Kidney (tissue), 14 donors: ENCODE measurements around the gene TMEM183A. TPM values are rescaled to one million over a fixed set of nuclear protein-coding genes. Genes with fewer than 3 reads are reported as not detected.

Experiments used
- DNase-seq, 5 donors: peaks; one replicate each; pipeline ENCODE4 v3.0.0-alpha.2; 2013 to 2020
- FAIRE-seq: peaks from 2 replicates; lab custom pipeline; 2012; peaks lifted over from hg19 to GRCh38; lab: Jason Lieb, UNC
- H3K27ac ChIP-seq, 2 donors: one replicate each; pipeline ENCODE4 v1.7.0; 2013; ENCODE audit warnings: low read depth in 2 of 2, low read length in 2 of 2, inconsistent platforms in 1 of 2
- H3K27me3 ChIP-seq: one replicate; pipeline ENCODE4 v1.7.1; 2013; ENCODE audit warnings: low read length, inconsistent platforms; ENCODE audit not compliant: control insufficient read depth, insufficient read depth
- H3K36me3 ChIP-seq, 3 donors: one replicate each; pipeline versions ENCODE4 v1.7.0 to v1.7.1; 2013; ENCODE audit warnings: low read length in 3 of 3, control low read depth in 1 of 3, inconsistent platforms in 1 of 3; ENCODE audit not compliant: insufficient read depth in 3 of 3, control insufficient read depth in 2 of 3
- H3K4me1 ChIP-seq, 3 donors: one replicate each; pipeline versions ENCODE4 v1.7.0 to v1.7.1; 2013; ENCODE audit warnings: low read length in 3 of 3, inconsistent platforms in 1 of 3, low read depth in 1 of 3; ENCODE audit not compliant: control insufficient read depth in 2 of 3, insufficient read depth in 2 of 3
- H3K4me3 ChIP-seq, 3 donors: one replicate each; pipeline versions ENCODE4 v1.7.0 to v1.8.1; 2013; ENCODE audit warnings: low read length in 3 of 3, control low read depth in 1 of 3, inconsistent platforms in 1 of 3
- H3K9ac ChIP-seq, 3 donors: one replicate each; pipeline versions ENCODE4 v1.7.0 to v1.7.1; 2013; ENCODE audit warnings: low read length in 3 of 3, control low read depth in 1 of 3, inconsistent platforms in 1 of 3
- H3K9me3 ChIP-seq, 3 donors: one replicate each; pipeline versions ENCODE4 v1.7.0 to v1.7.1; 2013; ENCODE audit warnings: low read length in 3 of 3, control low read depth in 1 of 3, inconsistent platforms in 1 of 3; ENCODE audit not compliant: control insufficient read depth in 2 of 3, insufficient read depth in 1 of 3
- CTCF ChIP-seq: IDR thresholded peaks from 3 replicates; pipeline ENCODE4 v1.5.1; 2012; ENCODE audit warnings: mild to moderate bottlenecking, moderate library complexity, borderline replicate concordance; ENCODE audit not compliant: insufficient read depth; ENCODE audit errors: extremely low read depth
- intact Hi-C: fragments of 100-400 bp; cut with DNase I; formaldehyde crosslinking; loops from one replicate; pipeline ENCODE4 v1.11.1; 2022
- polyA plus RNA-seq: library from polyadenylated mRNA; stranded (reverse); fragments of 350-450 nt; fragmentation: Illumina TruSeq; extraction: RNeasy Lipid Tissue Mini Kit (QIAGEN cat#74804); gene quantifications from one replicate; pipeline ENCODE4 v1.2.3, GENCODE V29; 2014; ENCODE audit warnings: low read depth, low replicate concordance; ENCODE audit not compliant: insufficient read depth
- total RNA-seq: library from RNA; stranded (reverse); fragmentation: NEBNext Ultra II Directional; extraction: Animal tissue kit (Norgen Biotek cat#: 25700); gene quantifications from one replicate; pipeline ENCODE4 v1.2.1, GENCODE V29; 2021
- donor health status: control.
- donor health status: control.
- donor health status: control.
- donor health status: control.
- donor health status: control.
- donor health status: DM: yes; HTN: yes; CAD: no.
- donor health status: Normal renal cell carcinoma (clear cell type).

Gene TMEM183A
- total and polyA plus RNA-seq, 2 donors from 2014 or later, result 47.5 to 47.9 TPM

GRCh38 chr1:203049077-203049476 is 41.9 kb downstream of the TMEM183A start:
- no peak overlapping the region for H3K27ac ChIP-seq
- no peaks in the 10 kb centered on the region for H3K27me3 ChIP-seq
- H3K4me1 ChIP-seq, result peaks cover 0 to 3% (median 0%) of the 10 kb centered on the region in 3 donors
- no peaks in the 10 kb centered on the region for H3K9me3 ChIP-seq
- intact Hi-C loops, result no loop called here
- H3K9ac ChIP-seq, result no peak overlapping the region
- no peak for FAIRE-seq
- no peak for TF ChIP-seq CTCF
- no peak overlapping the region for H3K4me3 ChIP-seq
- no peaks in the 10 kb centered on the region for H3K36me3 ChIP-seq
- DNase-seq, result peak in 2 of 5 donors; percentile 30 to 39

- intact Hi-C loops, result no loop called here
- Histone ChIP-seq H3K36me3 (no peaks in the 10 kb centered on the region), H3K9me3 (no peaks in the 10 kb centered on the region), H3K27me3 (no peaks in the 10 kb centered on the region), H3K4me3 (no peak overlapping the region), H3K27ac (no peak overlapping the region), H3K9ac (no peak overlapping the region), H3K4me1 (peaks cover 0 to 3% (median 0%) of the 10 kb centered on the region in 3 donors)
- FAIRE-seq (no peak), DNase-seq (peak in 2 of 5 donors; percentile 27 to 58)
- TF ChIP-seq CTCF, result no peak
Observed at GRCh38 chr1:203049576-203050180, 42.5 kb downstream of the TMEM183A start.

- FAIRE-seq, result no peak
- Histone ChIP-seq H3K27ac (no peak overlapping the region), H3K9me3 (no peaks in the 10 kb centered on the region), H3K9ac (no peak overlapping the region), H3K27me3 (no peaks in the 10 kb centered on the region), H3K4me1 (peaks cover 0 to 3% (median 0%) of the 10 kb centered on the region in 3 donors), H3K36me3 (no peaks in the 10 kb centered on the region), H3K4me3 (no peak overlapping the region)
- intact Hi-C loops, result no loop called here
- TF ChIP-seq CTCF, result no peak
- no peak for DNase-seq
Observed at GRCh38 chr1:203050826-203051225, 43.7 kb downstream of the TMEM183A start.
